Measurements from ENCODE around the gene TOP1. TPM values are rescaled to one million over a fixed set of nuclear protein-coding genes. Genes with fewer than 3 reads are reported as not detected.

The TOP1 gene
- polyA plus RNA-seq, 2 of the 4 experiments (the other 2 are of a cell fraction) = 20.8 to 70.6 TPM

GRCh38 chr20:41028359-41029149 is at the start of gene TOP1 (continued):
- TF ChIP-seq MYC (IDR thresholded peaks at IDR 0.05; ENCODE audit: borderline replicate concordance, low read length) = peak; percentile 99
- TF ChIP-seq GATA3 (IDR thresholded peaks at IDR 0.05; ENCODE audit: borderline replicate concordance) = no peak
- TF ChIP-seq EHF (CRISPR knock-in tag; IDR thresholded peaks at IDR 0.05) = no peak
- TF ChIP-seq PBX3 (IDR thresholded peaks at IDR 0.05) = no peak
- TF ChIP-seq RFX5 (IDR thresholded peaks at IDR 0.05) = 0 out of 2 replicates have a peak, but pooled peaks have one; percentile 44
- TF ChIP-seq REST (IDR thresholded peaks at IDR 0.05) = no peak
- no peak for TF ChIP-seq NR3C1 (IDR thresholded peaks at IDR 0.05)
- TF ChIP-seq ELK1 (IDR thresholded peaks at IDR 0.05; ENCODE audit: low read depth, low read length) = no peak
- TF ChIP-seq HOXA7 (CRISPR knock-in tag; IDR thresholded peaks at IDR 0.05) = no peak
- TF ChIP-seq E2F6 (IDR thresholded peaks at IDR 0.05; ENCODE audit: borderline replicate concordance, low read depth) = peak; percentile 94
- no peak for TF ChIP-seq CBX8 (IDR thresholded peaks at IDR 0.05)
- TF ChIP-seq TP53 (CRISPR knock-in tag; IDR thresholded peaks at IDR 0.05) = no peak
- no peak for TF ChIP-seq FOSB (CRISPR knock-in tag; IDR thresholded peaks at IDR 0.05)
- no peak for TF ChIP-seq EP300 (IDR thresholded peaks at IDR 0.05)
- no peak for TF ChIP-seq RARB (CRISPR knock-in tag; IDR thresholded peaks at IDR 0.05)
- TF ChIP-seq MAZ (IDR thresholded peaks at IDR 0.05; ENCODE audit: borderline replicate concordance, low read depth, low read length) = no peak
- TF ChIP-seq FOXS1 (CRISPR knock-in tag; IDR thresholded peaks at IDR 0.05) = no peak
- TF ChIP-seq MAFK (IDR thresholded peaks at IDR 0.05; ENCODE audit: partially characterized antibody) = no peak
- TF ChIP-seq KDM1A (IDR thresholded peaks at IDR 0.05; ENCODE audit: low read depth) = no peak
- peak; percentile 65; the same call in 1 of the 2 replicates for TF ChIP-seq ATOH8 (CRISPR knock-in tag; IDR thresholded peaks at IDR 0.05; ENCODE audit: low read depth)
- no peak for TF ChIP-seq CHD2 (IDR thresholded peaks at IDR 0.05; ENCODE audit: low read length, partially characterized antibody)
- TF ChIP-seq HOXB5 (CRISPR knock-in tag; IDR thresholded peaks at IDR 0.05) = peak; percentile 70; the same call in 1 of the 2 replicates

Measured in A549 (cell line).